Posterior cingulate gyrus (tissue), 11 donors: ENCODE measurements around the gene RNPEPL1.
"Not testable (repeated sequence)": the region's sequence is repeated elsewhere in the genome, so short reads cannot be mapped to it uniquely, and the experiment has no call there.

Experiments
- DNase-seq, 10 donors: peaks; one replicate each; pipeline versions ENCODE4 v3.0.0 to v3.0.0-alpha.2; 2020 to 2021; ENCODE audit warnings: mixed read lengths in 3 of 10
- intact Hi-C: fragments of 100-400 bp; cut with DNase I; formaldehyde crosslinking; loops from one replicate; pipeline ENCODE4 v1.15.1; 2023

RNPEPL1 gene

GRCh38 chr2:240567872-240568677, at the start of gene RNPEPL1:
RNPEPL1 (plus strand) TSS chr2:240568484; CDS start chr2:240568587, 103 bp downstream.
- intact Hi-C loops: loop anchor here (10.0 kb wide), 1 partner anchor 257 kb away; the partner anchor contains the start of gene KIF1A
- DNase-seq: peak in 7 of 10 donors; percentile 16 to 85 (median 57)

- peak in 1 of 10 donors; percentile 65 for DNase-seq
- intact Hi-C loops: no loop called here
Observed at GRCh38 chr2:240518981-240519380, 49.3 kb upstream of the RNPEPL1 start.

- intact Hi-C loops: no loop called here
- peak in 1 of 10 donors; percentile 42 for DNase-seq
Observed at GRCh38 chr2:240519396-240520129, 48.7 kb upstream of the RNPEPL1 start.

- intact Hi-C loops: no loop called here
- DNase-seq: peak in 1 of 10 donors; percentile 76
Observed at GRCh38 chr2:240520130-240520973, 47.9 kb upstream of the RNPEPL1 start.

- DNase-seq: peak in 2 of 10 donors; percentile 53 to 72
Observed at GRCh38 chr2:240520974-240521350, 47.3 kb upstream of the RNPEPL1 start.

GRCh38 chr2:240521885-240522284, 46.4 kb upstream of the RNPEPL1 start:
- DNase-seq, intact Hi-C loops: not testable (repeated sequence)

More at GRCh38 chr2:240520974-240521350, 47.3 kb upstream of the RNPEPL1 start:
- intact Hi-C loops: no loop called here

GRCh38 chr2:240522406-240522805, 45.9 kb upstream of the RNPEPL1 start:
- intact Hi-C loops: no loop called here
- DNase-seq: peak in 1 of 10 donors; percentile 52

GRCh38 chr2:240523451-240524281, 44.6 kb upstream of the RNPEPL1 start:
- DNase-seq: peak in 2 of 10 donors; percentile 43 to 70

GRCh38 chr2:240524963-240525718, 43.1 kb upstream of the RNPEPL1 start:
- DNase-seq: no peak
- intact Hi-C loops: no loop called here

More at GRCh38 chr2:240523451-240524281, 44.6 kb upstream of the RNPEPL1 start:
- intact Hi-C loops: no loop called here

- intact Hi-C loops: no loop called here
- peak in 1 of 10 donors; percentile 69 for DNase-seq
Observed at GRCh38 chr2:240525802-240526201, 42.5 kb upstream of the RNPEPL1 start.

- DNase-seq: no peak
- intact Hi-C loops: no loop called here
Observed at GRCh38 chr2:240526521-240526920, 41.8 kb upstream of the RNPEPL1 start.

GRCh38 chr2:240527153-240527750, 41.0 kb upstream of the RNPEPL1 start:
- no peak for DNase-seq
- intact Hi-C loops: no loop called here

- DNase-seq: peak in 1 of 10 donors; percentile 67
- intact Hi-C loops: no loop called here
Observed at GRCh38 chr2:240528406-240529040, 39.8 kb upstream of the RNPEPL1 start.

- intact Hi-C loops: no loop called here
- peak in 1 of 10 donors; percentile 47 for DNase-seq
Observed at GRCh38 chr2:240529344-240529999, 38.8 kb upstream of the RNPEPL1 start.

- intact Hi-C loops: no loop called here
Observed at GRCh38 chr2:240530181-240530580, 38.1 kb upstream of the RNPEPL1 start.

GRCh38 chr2:240531038-240531437, 37.2 kb upstream of the RNPEPL1 start:
- no peak for DNase-seq
- intact Hi-C loops: no loop called here

More at GRCh38 chr2:240530181-240530580, 38.1 kb upstream of the RNPEPL1 start:
- peak in 1 of 10 donors; percentile 49 for DNase-seq

GRCh38 chr2:240532031-240532775, 36.1 kb upstream of the RNPEPL1 start:
- intact Hi-C loops: no loop called here
- no peak for DNase-seq
